Suprapubic skin (tissue), 4 donors: ENCODE results near the gene MCF2L. TPM values are rescaled to one million over a fixed set of nuclear protein-coding genes. Genes with fewer than 3 reads are reported as not detected.

ENCODE experiments used
- DNase-seq, 2 donors: peaks; one replicate each; pipeline ENCODE4 v3.0.0-alpha.2; 2019; ENCODE audit warnings: low spot score in 2 of 2
- H3K27ac ChIP-seq: fragments of 200-600 bp; sonication (generic); one replicate; pipeline ENCODE4 v1.5.1; 2019
- H3K27me3 ChIP-seq: fragments of 200-600 bp; sonication (generic); one replicate; pipeline ENCODE4 v1.5.1; 2019
- H3K36me3 ChIP-seq: fragments of 200-600 bp; sonication (generic); one replicate; pipeline ENCODE4 v1.5.1; 2019
- H3K4me1 ChIP-seq: fragments of 200-600 bp; sonication (generic); one replicate; pipeline ENCODE4 v1.5.1; 2019
- H3K4me3 ChIP-seq: fragments of 200-600 bp; sonication (generic); one replicate; pipeline ENCODE4 v1.5.1; 2019; ENCODE audit warnings: mild to moderate bottlenecking
- H3K9me3 ChIP-seq: fragments of 200-600 bp; sonication (generic); one replicate; pipeline ENCODE4 v1.5.1; 2019
- EP300 ChIP-seq: sonication (generic); formaldehyde crosslinking; IDR thresholded peaks from one replicate; pipeline ENCODE4 v1.6.1; 2017; ENCODE audit warnings: antibody characterized with exemption
- POLR2A ChIP-seq, 2 donors: fragments of 450-650 bp; IDR thresholded peaks; one replicate each; pipeline ENCODE4 v1.6.1; 2017; ENCODE audit warnings: antibody characterized with exemption in 2 of 2, mild to moderate bottlenecking in 2 of 2, moderate library complexity in 2 of 2
- POLR2AphosphoS5 ChIP-seq, 3 donors: sonication (generic); formaldehyde crosslinking; IDR thresholded peaks; one replicate each; pipeline ENCODE4 v1.6.1; 2017; ENCODE audit warnings: antibody characterized with exemption in 3 of 3
- WGBS: methylation state at CpG from one replicate; pipeline ENCODE4 v1.1.5; 2018; 5-methylcytosine and 5-hydroxymethylcytosine counted together
- total RNA-seq, 4 donors: library from RNA; depleted of rRNA; stranded (reverse); fragments of >200 nt; gene quantifications; one replicate each; pipeline ENCODE4 v1.1.0, GENCODE V29; 2016
- TF ChIP-seq, protein P1 (sequence below), 2 donors: fragments of 200-600 bp in 1 of 2; fragments of 450-650 bp in 1 of 2; sonication (generic) in 1 of 2; IDR thresholded peaks; one replicate each; pipeline ENCODE4 v1.5.1; 2016 to 2019; ENCODE audit warnings: antibody characterized with exemption in 2 of 2, mild to moderate bottlenecking in 1 of 2, moderate library complexity in 1 of 2

Gene MCF2L
- total RNA-seq, 4 donors from 2014 or later, result 25.4 to 144 (median 50.0) TPM

DNA sequence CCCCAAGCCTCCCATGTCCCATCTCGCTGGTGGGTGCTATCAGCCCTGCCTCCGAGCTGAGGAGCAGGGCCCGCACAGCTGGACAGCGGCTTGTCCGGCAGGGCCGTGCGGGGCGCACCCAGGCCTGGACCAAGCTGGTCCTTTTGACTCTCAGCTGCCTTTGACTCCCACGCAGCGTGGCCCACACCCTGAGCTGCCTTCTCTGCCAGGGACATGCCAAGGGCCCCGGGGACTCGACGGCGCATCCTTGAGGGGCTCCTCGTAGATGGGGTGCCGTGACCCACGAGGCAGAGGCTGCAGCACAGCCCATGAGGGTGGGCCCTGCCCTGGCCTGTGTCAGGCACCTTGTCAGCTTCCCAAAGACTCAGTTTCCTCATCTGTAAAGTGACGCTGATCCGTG lies 97.7 kb downstream of the MCF2L start:
- Histone ChIP-seq H3K36me3 (peaks cover 40% of the 10 kb centered on the region), H3K9me3 (no peaks in the 10 kb centered on the region), H3K4me3 (no peak overlapping the region), H3K4me1 (no peaks in the 10 kb centered on the region), H3K27me3 (no peaks in the 10 kb centered on the region), H3K27ac (no peak overlapping the region)
- 80% methylated on average over 4 of the region's 19 CpGs for WGBS
- no peak for TF ChIP-seq EP300
- TF ChIP-seq, protein P1, sequence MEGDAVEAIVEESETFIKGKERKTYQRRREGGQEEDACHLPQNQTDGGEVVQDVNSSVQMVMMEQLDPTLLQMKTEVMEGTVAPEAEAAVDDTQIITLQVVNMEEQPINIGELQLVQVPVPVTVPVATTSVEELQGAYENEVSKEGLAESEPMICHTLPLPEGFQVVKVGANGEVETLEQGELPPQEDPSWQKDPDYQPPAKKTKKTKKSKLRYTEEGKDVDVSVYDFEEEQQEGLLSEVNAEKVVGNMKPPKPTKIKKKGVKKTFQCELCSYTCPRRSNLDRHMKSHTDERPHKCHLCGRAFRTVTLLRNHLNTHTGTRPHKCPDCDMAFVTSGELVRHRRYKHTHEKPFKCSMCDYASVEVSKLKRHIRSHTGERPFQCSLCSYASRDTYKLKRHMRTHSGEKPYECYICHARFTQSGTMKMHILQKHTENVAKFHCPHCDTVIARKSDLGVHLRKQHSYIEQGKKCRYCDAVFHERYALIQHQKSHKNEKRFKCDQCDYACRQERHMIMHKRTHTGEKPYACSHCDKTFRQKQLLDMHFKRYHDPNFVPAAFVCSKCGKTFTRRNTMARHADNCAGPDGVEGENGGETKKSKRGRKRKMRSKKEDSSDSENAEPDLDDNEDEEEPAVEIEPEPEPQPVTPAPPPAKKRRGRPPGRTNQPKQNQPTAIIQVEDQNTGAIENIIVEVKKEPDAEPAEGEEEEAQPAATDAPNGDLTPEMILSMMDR (IDR thresholded peaks at IDR 0.05), result no peak
- TF ChIP-seq POLR2A (IDR thresholded peaks at IDR 0.05), result no peak
- DNase-seq, result no peak

- no peaks in the 10 kb centered on the region for H3K27me3 ChIP-seq
- TF ChIP-seq POLR2A (IDR thresholded peaks at IDR 0.05) (no peak), POLR2AphosphoS5 (IDR thresholded peaks at IDR 0.05) (no peak), EP300 (no peak)
- TF ChIP-seq, protein P1 (IDR thresholded peaks at IDR 0.05), result no peak
- peaks cover 42% of the 10 kb centered on the region for H3K36me3 ChIP-seq
- no peaks in the 10 kb centered on the region for H3K4me1 ChIP-seq
- H3K9me3 ChIP-seq, result no peaks in the 10 kb centered on the region
- WGBS, result 89% methylated on average over 33 of the region's 41 CpGs
- DNase-seq, result no peak
- no peak overlapping the region for H3K27ac ChIP-seq
- H3K4me3 ChIP-seq, result no peak overlapping the region
Measured at GRCh38 chr13:113069861-113070805, 101.1 kb downstream of the MCF2L start.

DNA sequence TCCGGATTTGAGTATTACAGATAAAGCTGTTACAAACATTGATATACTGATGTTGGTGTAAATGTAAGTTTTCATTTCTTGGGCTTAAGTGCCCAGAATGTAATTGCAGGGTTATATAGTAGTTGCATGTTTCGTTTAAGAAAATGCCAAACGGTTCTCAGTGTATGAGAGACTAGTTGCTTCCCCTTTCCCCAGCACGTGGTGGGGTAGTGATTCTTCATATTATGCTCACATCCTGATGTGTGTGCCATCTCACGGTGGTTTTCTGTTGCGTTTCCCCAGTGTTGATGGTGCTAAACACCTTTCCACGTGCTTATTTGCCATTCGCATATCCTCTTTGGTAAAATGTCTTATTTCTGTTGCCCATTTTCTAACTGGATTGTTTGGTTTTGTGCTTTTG lies 101.8 kb downstream of the MCF2L start:
- Histone ChIP-seq H3K4me3 (no peak overlapping the region), H3K9me3 (no peaks in the 10 kb centered on the region), H3K36me3 (peaks cover 42% of the 10 kb centered on the region), H3K27ac (no peak overlapping the region), H3K4me1 (no peaks in the 10 kb centered on the region), H3K27me3 (no peaks in the 10 kb centered on the region)
- 81% methylated on average over 8 of the region's 8 CpGs for WGBS
- DNase-seq, result no peak
- no peak for TF ChIP-seq EP300
- TF ChIP-seq, protein P1 (IDR thresholded peaks at IDR 0.05), result no peak
- no peak for TF ChIP-seq POLR2A (IDR thresholded peaks at IDR 0.05)
- no peak for TF ChIP-seq POLR2AphosphoS5 (IDR thresholded peaks at IDR 0.05)

DNA sequence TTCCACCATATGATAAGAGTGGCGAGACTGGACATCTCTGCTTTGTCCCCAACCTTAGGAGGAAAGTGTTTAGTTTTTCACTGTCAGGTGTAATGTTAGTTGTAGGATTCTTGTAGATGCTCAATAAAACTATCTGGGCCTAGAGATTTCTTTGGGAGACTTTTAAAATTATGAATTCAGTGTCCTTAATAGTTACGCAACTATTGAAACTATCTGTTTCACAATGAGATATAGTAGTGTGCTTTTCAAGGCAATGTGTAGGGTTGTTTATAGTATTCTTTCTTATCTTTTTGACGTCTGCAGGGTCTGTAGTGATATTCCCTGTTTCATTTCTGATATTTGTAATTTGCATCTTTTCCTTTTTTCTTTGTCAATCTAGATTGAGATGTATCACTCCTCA lies 103.4 kb downstream of the MCF2L start:
- DNase-seq, result no peak
- Histone ChIP-seq H3K9me3 (no peaks in the 10 kb centered on the region), H3K36me3 (peaks cover 51% of the 10 kb centered on the region), H3K27ac (no peak overlapping the region), H3K4me1 (no peaks in the 10 kb centered on the region), H3K27me3 (no peaks in the 10 kb centered on the region), H3K4me3 (no peak overlapping the region)
- TF ChIP-seq EP300 (no peak), POLR2AphosphoS5 (IDR thresholded peaks at IDR 0.05) (no peak), POLR2A (IDR thresholded peaks at IDR 0.05) (no peak)
- TF ChIP-seq, protein P1 (IDR thresholded peaks at IDR 0.05), result no peak
- WGBS, result 90% methylated on average over 3 of the region's 3 CpGs

GRCh38 chr13:113073942-113074341 lies 104.9 kb downstream of the MCF2L start:
- H3K27me3 ChIP-seq, result no peaks in the 10 kb centered on the region
- H3K27ac ChIP-seq, result no peak overlapping the region
- WGBS, result 82% methylated on average over 7 of the region's 11 CpGs
- H3K4me3 ChIP-seq, result no peak overlapping the region
- no peak for TF ChIP-seq POLR2A (IDR thresholded peaks at IDR 0.05)
- TF ChIP-seq, protein P1 (IDR thresholded peaks at IDR 0.05), result no peak
- TF ChIP-seq EP300, result no peak
- TF ChIP-seq POLR2AphosphoS5 (IDR thresholded peaks at IDR 0.05), result no peak
- H3K36me3 ChIP-seq, result peaks cover 66% of the 10 kb centered on the region
- DNase-seq, result no peak
- no peaks in the 10 kb centered on the region for H3K4me1 ChIP-seq
- H3K9me3 ChIP-seq, result no peaks in the 10 kb centered on the region
